Measurements from ENCODE around the gene ACER2.
A peak's percentile ranks its signal among the peaks of the same experiment; 100 is the strongest.

ACER2 gene

DNA sequence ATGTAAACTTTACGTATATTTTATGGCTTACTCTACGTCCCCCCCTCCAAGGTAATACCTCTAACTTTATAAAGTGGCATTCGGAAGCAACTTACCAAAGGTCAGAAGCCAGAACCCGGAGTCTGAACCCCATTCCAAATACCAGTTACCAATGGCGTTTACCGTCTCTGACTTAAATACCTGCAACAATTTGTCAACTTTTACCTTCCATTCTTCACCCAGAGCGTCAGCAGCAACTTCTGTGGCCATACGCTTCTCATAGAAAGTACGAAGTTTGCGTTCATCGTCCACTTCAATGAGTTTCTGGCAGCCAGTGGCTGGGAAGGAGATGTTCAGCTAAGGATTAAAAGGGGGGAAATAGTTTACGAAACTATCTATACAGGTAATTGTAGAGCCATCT lies 29.5 kb upstream of the ACER2 start:
- POLR2A ChIA-PET = interaction anchor here (0.6 to 2.6 kb wide), 8 partner anchors 13 to 330 kb away, joined by 3 to 14 read pairs (median 8); partner anchors contain the start of genes ACER2, DENND4C and RRAGA
- peaks cover 29 to 54% of the 10 kb centered on the region in 2 experiments for H3K36me3 ChIP-seq (ENCODE audit: control insufficient read depth in 2 of 2, insufficient read depth in 1 of 2, low read length in 2 of 2)
- CTCF ChIA-PET = interaction anchor here (1.6 kb wide), 1 partner anchor 73 kb away, joined by 4 read pairs; no protein-coding TSS in a partner anchor

DNA sequence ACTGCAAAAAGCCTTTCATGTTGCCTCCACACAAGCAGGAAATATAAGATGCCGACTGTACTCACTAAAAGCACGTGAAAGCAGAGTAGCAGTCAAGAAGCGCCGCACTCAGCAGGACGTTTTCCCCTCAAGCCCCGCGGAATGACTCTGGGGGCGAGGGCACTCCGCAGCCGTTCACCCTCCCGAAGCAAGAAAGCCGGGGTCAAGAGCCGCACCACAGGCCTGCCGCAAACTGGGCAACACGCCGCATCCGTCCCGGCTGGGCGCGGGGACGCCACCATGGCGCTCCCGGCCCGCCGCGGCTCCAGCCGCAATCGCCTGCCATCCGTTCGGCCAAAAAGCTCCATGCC lies 29.1 kb upstream of the ACER2 start:
- no peaks in the 10 kb centered on the region for H3K4me1 ChIP-seq (ENCODE audit: control insufficient read depth, insufficient read depth, low read length)
- ChIA-PET POLR2A (interaction anchor here (1.0 to 2.6 kb wide), 9 partner anchors 9 to 330 kb away, joined by 3 to 14 read pairs (median 7); partner anchors contain the start of genes ACER2, DENND4C and RRAGA), CTCF (interaction anchor here (1.6 kb wide), 1 partner anchor 73 kb away, joined by 4 read pairs; no protein-coding TSS in a partner anchor)
- TF ChIP-seq MEIS1 (CRISPR knock-in tag; IDR thresholded peaks at IDR 0.05; ENCODE audit: borderline replicate concordance) (0 out of 2 replicates have a peak, but pooled peaks have one; percentile 13), REPIN1 (tag by site-specific recombination; IDR thresholded peaks at IDR 0.05; ENCODE audit: low read depth) (0 out of 2 replicates have a peak, but pooled peaks have one; percentile 35), ZNF624 (tag by site-specific recombination; IDR thresholded peaks at IDR 0.05) (no peak), ZBTB20 (tag by site-specific recombination; IDR thresholded peaks at IDR 0.05) (no peak), ZNF571 (tag by site-specific recombination; IDR thresholded peaks at IDR 0.05) (no peak)
- TF ChIP-seq, protein P1, sequence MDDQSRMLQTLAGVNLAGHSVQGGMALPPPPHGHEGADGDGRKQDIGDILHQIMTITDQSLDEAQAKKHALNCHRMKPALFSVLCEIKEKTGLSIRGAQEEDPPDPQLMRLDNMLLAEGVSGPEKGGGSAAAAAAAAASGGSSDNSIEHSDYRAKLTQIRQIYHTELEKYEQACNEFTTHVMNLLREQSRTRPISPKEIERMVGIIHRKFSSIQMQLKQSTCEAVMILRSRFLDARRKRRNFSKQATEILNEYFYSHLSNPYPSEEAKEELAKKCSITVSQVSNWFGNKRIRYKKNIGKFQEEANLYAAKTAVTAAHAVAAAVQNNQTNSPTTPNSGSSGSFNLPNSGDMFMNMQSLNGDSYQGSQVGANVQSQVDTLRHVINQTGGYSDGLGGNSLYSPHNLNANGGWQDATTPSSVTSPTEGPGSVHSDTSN (CRISPR knock-in tag; IDR thresholded peaks at IDR 0.05) = 0 out of 2 replicates have a peak, but pooled peaks have one; percentile 69
- peaks cover 29 to 50% of the 10 kb centered on the region in 2 experiments for H3K36me3 ChIP-seq (ENCODE audit: control insufficient read depth in 2 of 2, insufficient read depth in 1 of 2, low read length in 2 of 2)
- no peaks in the 10 kb centered on the region for H3K9me3 ChIP-seq (ENCODE audit: control insufficient read depth, insufficient read depth, low read depth, low read length)
- H3K27ac ChIP-seq (ENCODE audit: extremely low read depth, low read depth, low read length) = peak overlapping the region; percentile 99
- peak overlapping the region; percentile 74 for H3K4me3 ChIP-seq (ENCODE audit: low read depth, low read length)

More for the DNA sequence above, 29.5 kb upstream of the ACER2 start:
- no peaks in the 10 kb centered on the region for H3K4me1 ChIP-seq (ENCODE audit: control insufficient read depth, insufficient read depth, low read length)
- peak overlapping the region; percentile 99 for H3K27ac ChIP-seq (ENCODE audit: extremely low read depth, low read depth, low read length)
- H3K9me3 ChIP-seq (ENCODE audit: control insufficient read depth, insufficient read depth, low read depth, low read length) = no peaks in the 10 kb centered on the region
- H3K4me3 ChIP-seq (ENCODE audit: low read depth, low read length) = peak overlapping the region; percentile 74
- TF ChIP-seq, protein P2, sequence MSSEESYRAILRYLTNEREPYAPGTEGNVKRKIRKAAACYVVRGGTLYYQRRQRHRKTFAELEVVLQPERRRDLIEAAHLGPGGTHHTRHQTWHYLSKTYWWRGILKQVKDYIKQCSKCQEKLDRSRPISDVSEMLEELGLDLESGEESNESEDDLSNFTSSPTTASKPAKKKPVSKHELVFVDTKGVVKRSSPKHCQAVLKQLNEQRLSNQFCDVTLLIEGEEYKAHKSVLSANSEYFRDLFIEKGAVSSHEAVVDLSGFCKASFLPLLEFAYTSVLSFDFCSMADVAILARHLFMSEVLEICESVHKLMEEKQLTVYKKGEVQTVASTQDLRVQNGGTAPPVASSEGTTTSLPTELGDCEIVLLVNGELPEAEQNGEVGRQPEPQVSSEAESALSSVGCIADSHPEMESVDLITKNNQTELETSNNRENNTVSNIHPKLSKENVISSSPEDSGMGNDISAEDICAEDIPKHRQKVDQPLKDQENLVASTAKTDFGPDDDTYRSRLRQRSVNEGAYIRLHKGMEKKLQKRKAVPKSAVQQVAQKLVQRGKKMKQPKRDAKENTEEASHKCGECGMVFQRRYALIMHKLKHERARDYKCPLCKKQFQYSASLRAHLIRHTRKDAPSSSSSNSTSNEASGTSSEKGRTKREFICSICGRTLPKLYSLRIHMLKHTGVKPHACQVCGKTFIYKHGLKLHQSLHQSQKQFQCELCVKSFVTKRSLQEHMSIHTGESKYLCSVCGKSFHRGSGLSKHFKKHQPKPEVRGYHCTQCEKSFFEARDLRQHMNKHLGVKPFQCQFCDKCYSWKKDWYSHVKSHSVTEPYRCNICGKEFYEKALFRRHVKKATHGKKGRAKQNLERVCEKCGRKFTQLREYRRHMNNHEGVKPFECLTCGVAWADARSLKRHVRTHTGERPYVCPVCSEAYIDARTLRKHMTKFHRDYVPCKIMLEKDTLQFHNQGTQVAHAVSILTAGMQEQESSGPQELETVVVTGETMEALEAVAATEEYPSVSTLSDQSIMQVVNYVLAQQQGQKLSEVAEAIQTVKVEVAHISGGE (tag by site-specific recombination; conservative IDR thresholded peaks at IDR 0.05; ENCODE audit: low read depth) = no peak
- TF ChIP-seq ZBTB8A (tag by site-specific recombination; IDR thresholded peaks at IDR 0.05) (no peak), ZNF366 (tag by site-specific recombination; conservative IDR thresholded peaks at IDR 0.05) (no peak), ZFP3 (tag by site-specific recombination; IDR thresholded peaks at IDR 0.05; ENCODE audit: low read depth) (no peak), ZNF16 (tag by site-specific recombination; IDR thresholded peaks at IDR 0.05; ENCODE audit: low read depth) (no peak), ZNF416 (tag by site-specific recombination; IDR thresholded peaks at IDR 0.05) (no peak), ZNF473 (tag by site-specific recombination; IDR thresholded peaks at IDR 0.05) (no peak), ZNF571 (tag by site-specific recombination; IDR thresholded peaks at IDR 0.05) (no peak), ZNF544 (tag by site-specific recombination; IDR thresholded peaks at IDR 0.05) (no peak), ZNF138 (tag by site-specific recombination; IDR thresholded peaks at IDR 0.05; ENCODE audit: borderline replicate concordance) (no peak), TCF7L2 (IDR thresholded peaks at IDR 0.05; ENCODE audit: borderline replicate concordance, low read depth, low read length) (no peak), ZSCAN30 (tag by site-specific recombination; IDR thresholded peaks at IDR 0.05) (no peak), ZNF654 (tag by site-specific recombination; IDR thresholded peaks at IDR 0.05; ENCODE audit: low read depth) (no peak)
- TF ChIP-seq, protein P3, sequence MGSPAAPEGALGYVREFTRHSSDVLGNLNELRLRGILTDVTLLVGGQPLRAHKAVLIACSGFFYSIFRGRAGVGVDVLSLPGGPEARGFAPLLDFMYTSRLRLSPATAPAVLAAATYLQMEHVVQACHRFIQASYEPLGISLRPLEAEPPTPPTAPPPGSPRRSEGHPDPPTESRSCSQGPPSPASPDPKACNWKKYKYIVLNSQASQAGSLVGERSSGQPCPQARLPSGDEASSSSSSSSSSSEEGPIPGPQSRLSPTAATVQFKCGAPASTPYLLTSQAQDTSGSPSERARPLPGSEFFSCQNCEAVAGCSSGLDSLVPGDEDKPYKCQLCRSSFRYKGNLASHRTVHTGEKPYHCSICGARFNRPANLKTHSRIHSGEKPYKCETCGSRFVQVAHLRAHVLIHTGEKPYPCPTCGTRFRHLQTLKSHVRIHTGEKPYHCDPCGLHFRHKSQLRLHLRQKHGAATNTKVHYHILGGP (tag by site-specific recombination; IDR thresholded peaks at IDR 0.05) = no peak
- TF ChIP-seq, protein P4, sequence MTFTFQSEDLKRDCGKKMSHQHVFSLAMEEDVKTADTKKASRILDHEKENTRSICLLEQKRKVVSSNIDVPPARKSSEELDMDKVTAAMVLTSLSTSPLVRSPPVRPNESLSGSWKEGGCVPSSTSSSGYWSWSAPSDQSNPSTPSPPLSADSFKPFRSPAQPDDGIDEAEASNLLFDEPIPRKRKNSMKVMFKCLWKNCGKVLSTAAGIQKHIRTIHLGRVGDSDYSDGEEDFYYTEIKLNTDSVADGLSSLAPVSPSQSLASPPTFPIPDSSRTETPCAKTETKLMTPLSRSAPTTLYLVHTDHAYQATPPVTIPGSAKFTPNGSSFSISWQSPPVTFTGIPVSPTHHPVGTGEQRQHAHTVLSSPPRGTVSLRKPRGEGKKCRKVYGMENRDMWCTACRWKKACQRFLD (tag by site-specific recombination; IDR thresholded peaks at IDR 0.05) = no peak
- TF ChIP-seq, protein P5, sequence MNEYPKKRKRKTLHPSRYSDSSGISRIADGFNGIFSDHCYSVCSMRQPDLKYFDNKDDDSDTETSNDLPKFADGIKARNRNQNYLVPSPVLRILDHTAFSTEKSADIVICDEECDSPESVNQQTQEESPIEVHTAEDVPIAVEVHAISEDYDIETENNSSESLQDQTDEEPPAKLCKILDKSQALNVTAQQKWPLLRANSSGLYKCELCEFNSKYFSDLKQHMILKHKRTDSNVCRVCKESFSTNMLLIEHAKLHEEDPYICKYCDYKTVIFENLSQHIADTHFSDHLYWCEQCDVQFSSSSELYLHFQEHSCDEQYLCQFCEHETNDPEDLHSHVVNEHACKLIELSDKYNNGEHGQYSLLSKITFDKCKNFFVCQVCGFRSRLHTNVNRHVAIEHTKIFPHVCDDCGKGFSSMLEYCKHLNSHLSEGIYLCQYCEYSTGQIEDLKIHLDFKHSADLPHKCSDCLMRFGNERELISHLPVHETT (tag by site-specific recombination; IDR thresholded peaks at IDR 0.05) = no peak
- TF ChIP-seq, protein P6, sequence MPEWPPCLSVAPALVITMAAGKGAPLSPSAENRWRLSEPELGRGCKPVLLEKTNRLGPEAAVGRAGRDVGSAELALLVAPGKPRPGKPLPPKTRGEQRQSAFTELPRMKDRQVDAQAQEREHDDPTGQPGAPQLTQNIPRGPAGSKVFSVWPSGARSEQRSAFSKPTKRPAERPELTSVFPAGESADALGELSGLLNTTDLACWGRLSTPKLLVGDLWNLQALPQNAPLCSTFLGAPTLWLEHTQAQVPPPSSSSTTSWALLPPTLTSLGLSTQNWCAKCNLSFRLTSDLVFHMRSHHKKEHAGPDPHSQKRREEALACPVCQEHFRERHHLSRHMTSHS (tag by site-specific recombination; IDR thresholded peaks at IDR 0.05) = no peak

Data from HEK293 (cell line).